ENCODE results near the gene H19. TPM values are rescaled to one million over a fixed set of nuclear protein-coding genes. Genes with fewer than 3 reads are reported as not detected.

H19 gene
- total and polyA plus RNA-seq, 2 of the 8 experiments (the other 6 are each of a cell fraction or from before 2014, with no cell fraction given), result 5.2 to 10.0 TPM

GRCh38 chr11:2031058-2031457 lies 33.4 kb upstream of the H19 start:
- Histone ChIP-seq H3K79me2 (ENCODE audit: control insufficient read depth in 1 of 2, insufficient read depth in 2 of 2, low read length in 2 of 2) (no peaks in the 10 kb centered on the region), H3K27me3 (replicated peaks in 1 of 4; ENCODE audit: control insufficient read depth in 3 of 4, extremely low read depth in 1 of 4, insufficient read depth in 3 of 4, low read length in 3 of 4) (no peaks in the 10 kb centered on the region), H3K23ac (ENCODE audit: insufficient read length) (no peak overlapping the region), H3K23me2 (ENCODE audit: low read depth, low read length) (no peaks in the 10 kb centered on the region), H3K4me3 (ENCODE audit: extremely low read depth in 1 of 4, insufficient read depth in 2 of 4, low read depth in 3 of 4, low read length in 4 of 4) (no peak overlapping the region), H2AFZ (ENCODE audit: low read length) (no peak overlapping the region), H3K9ac (replicated peaks in 1 of 4; ENCODE audit: extremely low read depth in 1 of 4, low read depth in 3 of 4, low read length in 3 of 4) (no peak overlapping the region), H3K18ac (ENCODE audit: extremely low read depth, low read length) (no peak overlapping the region), H4K91ac (replicated peaks; ENCODE audit: insufficient read length, low read length) (no peak overlapping the region), H2BK120ac (replicated peaks; ENCODE audit: low read depth, low read length) (no peak overlapping the region), H3K4me1 (replicated peaks in 1 of 4; ENCODE audit: control insufficient read depth in 3 of 4, insufficient read depth in 4 of 4, low read length in 3 of 4) (no peaks in the 10 kb centered on the region), H3K4me2 (ENCODE audit: insufficient read depth in 1 of 2, low read depth in 2 of 2, low read length in 2 of 2) (no peak overlapping the region), H2BK15ac (ENCODE audit: low read length) (no peak overlapping the region), H2AK5ac (ENCODE audit: low read depth, low read length) (no peak overlapping the region), H3K36me3 (ENCODE audit: control insufficient read depth in 2 of 4, insufficient read depth in 4 of 4, low read length in 3 of 4) (no peaks in the 10 kb centered on the region), H4K5ac (ENCODE audit: insufficient read length, low read depth, low read length) (no peak overlapping the region), H3K14ac (ENCODE audit: insufficient read length) (no peak overlapping the region), H2BK5ac (ENCODE audit: low read depth, low read length) (no peak overlapping the region), H3K9me3 (ENCODE audit: insufficient read depth in 2 of 2, low read depth in 1 of 2, low read length in 1 of 2) (no peaks in the 10 kb centered on the region), H2BK12ac (ENCODE audit: low read depth, low read length) (no peak overlapping the region), H3K27ac (ENCODE audit: low read depth, low read length) (no peak overlapping the region), H2BK20ac (ENCODE audit: low read length) (no peak overlapping the region), H3K4ac (replicated peaks; ENCODE audit: insufficient read length, low read depth, low read length) (no peak overlapping the region), H3K56ac (replicated peaks; ENCODE audit: insufficient read length, low read depth, low read length) (no peak overlapping the region), H4K20me1 (replicated peaks in 1 of 2; ENCODE audit: control insufficient read depth in 1 of 2, insufficient read depth in 2 of 2, low read length in 2 of 2) (no peaks in the 10 kb centered on the region), H4K8ac (ENCODE audit: extremely low read depth, insufficient read depth, low read length) (no peak overlapping the region), H3K79me1 (ENCODE audit: low read depth, low read length) (no peaks in the 10 kb centered on the region)
- CTCF ChIA-PET (ENCODE audit: partially characterized antibody), result interaction anchor here (1.0 to 12.2 kb wide), 6 partner anchors 8 to 126 kb away, joined by 3 to 194 read pairs (median 4); no protein-coding TSS in a partner anchor
- WGBS, 2 experiments (ENCODE audit: extremely low coverage in 1 of 2, insufficient coverage in 1 of 2, insufficient read length in 1 of 2, insufficient replicate concordance in 2 of 2, low coverage in 1 of 2, low lambda C conversion rate in 2 of 2, missing lambda C conversion rate in 1 of 2), result no CpG with 5 or more reads among the region's 10 CpGs
- DNase-seq (ENCODE audit: low read depth in 1 of 2, low spot score in 2 of 2) (no peak), FAIRE-seq (no peak)
- POLR2A ChIA-PET (ENCODE audit: partially characterized antibody), result no interaction called here
- TF ChIP-seq ATF2 (IDR thresholded peaks at IDR 0.05; ENCODE audit: low read length), result no peak
- no peak for TF ChIP-seq RBBP5 (IDR thresholded peaks at IDR 0.05; ENCODE audit: borderline replicate concordance, low read depth, low read length)
- no peak for TF ChIP-seq RAD21 (IDR thresholded peaks at IDR 0.05 in 1 of 2, conservative IDR thresholded peaks at IDR 0.05 in 1 of 2; ENCODE audit: low read depth in 2 of 2, low read length in 2 of 2)
- TF ChIP-seq RXRA (IDR thresholded peaks at IDR 0.05; ENCODE audit: insufficient read depth, low read depth, low read length), result no peak
- TF ChIP-seq ZNF274 (IDR thresholded peaks at IDR 0.05; ENCODE audit: borderline replicate concordance, extremely low read depth, low read length), result no peak
- TF ChIP-seq POLR2AphosphoS5 (IDR thresholded peaks at IDR 0.05; ENCODE audit: low read depth, low read length), result no peak
- no peak for TF ChIP-seq SUZ12 (IDR thresholded peaks at IDR 0.05; ENCODE audit: low read length)
- no peak for TF ChIP-seq TBP (IDR thresholded peaks at IDR 0.05; ENCODE audit: low read depth, low read length)
- TF ChIP-seq CHD1 (IDR thresholded peaks at IDR 0.05; ENCODE audit: low read depth, low read length), result no peak
- TF ChIP-seq SRF (IDR thresholded peaks at IDR 0.05; ENCODE audit: low read depth, low read length), result no peak
- TF ChIP-seq USF2 (IDR thresholded peaks at IDR 0.05; ENCODE audit: low read length), result no peak
- no peak for TF ChIP-seq SP4 (IDR thresholded peaks at IDR 0.05; ENCODE audit: low read length)
- no peak for TF ChIP-seq POLR2A (IDR thresholded peaks at IDR 0.05; ENCODE audit: control extremely low read depth in 1 of 2, low read depth in 2 of 2, low read length in 2 of 2)
